Measurements from ENCODE around the gene SNX20.
A peak's percentile ranks its signal among the peaks of the same experiment; 100 is the strongest.

The SNX20 gene

GRCh38 chr16:50646345-50646744, 34.8 kb downstream of the SNX20 start:
- H3K27ac ChIP-seq: no peak overlapping the region
- TF ChIP-seq, protein P1, sequence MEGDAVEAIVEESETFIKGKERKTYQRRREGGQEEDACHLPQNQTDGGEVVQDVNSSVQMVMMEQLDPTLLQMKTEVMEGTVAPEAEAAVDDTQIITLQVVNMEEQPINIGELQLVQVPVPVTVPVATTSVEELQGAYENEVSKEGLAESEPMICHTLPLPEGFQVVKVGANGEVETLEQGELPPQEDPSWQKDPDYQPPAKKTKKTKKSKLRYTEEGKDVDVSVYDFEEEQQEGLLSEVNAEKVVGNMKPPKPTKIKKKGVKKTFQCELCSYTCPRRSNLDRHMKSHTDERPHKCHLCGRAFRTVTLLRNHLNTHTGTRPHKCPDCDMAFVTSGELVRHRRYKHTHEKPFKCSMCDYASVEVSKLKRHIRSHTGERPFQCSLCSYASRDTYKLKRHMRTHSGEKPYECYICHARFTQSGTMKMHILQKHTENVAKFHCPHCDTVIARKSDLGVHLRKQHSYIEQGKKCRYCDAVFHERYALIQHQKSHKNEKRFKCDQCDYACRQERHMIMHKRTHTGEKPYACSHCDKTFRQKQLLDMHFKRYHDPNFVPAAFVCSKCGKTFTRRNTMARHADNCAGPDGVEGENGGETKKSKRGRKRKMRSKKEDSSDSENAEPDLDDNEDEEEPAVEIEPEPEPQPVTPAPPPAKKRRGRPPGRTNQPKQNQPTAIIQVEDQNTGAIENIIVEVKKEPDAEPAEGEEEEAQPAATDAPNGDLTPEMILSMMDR (conservative IDR thresholded peaks at IDR 0.05): no peak

DNA sequence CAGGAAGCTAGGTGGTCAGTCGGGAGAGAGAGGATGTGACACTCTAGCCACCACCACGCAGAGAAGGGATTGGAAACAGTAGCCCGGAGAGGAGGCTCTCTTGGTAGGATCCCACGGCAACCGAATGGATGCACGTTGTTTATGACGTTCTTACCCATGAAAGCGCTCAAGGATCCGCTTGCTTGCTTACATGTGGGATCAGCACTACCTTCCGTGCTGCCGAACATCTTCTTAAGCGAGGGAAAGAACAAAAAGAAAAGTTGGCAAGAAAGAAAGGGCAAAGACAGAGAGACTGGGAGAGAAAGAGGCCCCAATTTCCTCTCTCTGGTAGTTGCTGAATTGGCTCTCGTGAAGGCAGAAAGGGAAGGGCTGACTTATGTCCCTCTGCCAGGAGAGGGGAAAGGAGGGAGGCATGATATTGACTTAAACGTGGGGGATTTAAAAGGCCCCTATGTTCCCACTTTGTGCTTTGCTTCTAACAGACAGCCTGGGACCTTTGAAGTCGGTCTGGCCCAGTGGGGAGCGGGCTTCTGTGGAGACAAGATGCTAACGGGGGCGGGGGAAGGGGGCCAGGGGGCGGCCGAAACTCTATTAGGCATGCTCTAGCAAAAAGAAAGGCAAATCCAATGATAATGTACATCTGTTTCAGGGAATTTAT, 35.4 kb downstream of the SNX20 start:
- TF ChIP-seq, protein P1 (conservative IDR thresholded peaks at IDR 0.05): no peak

GRCh38 chr16:50644729-50645128, 36.4 kb downstream of the SNX20 start:
- TF ChIP-seq, protein P1 (conservative IDR thresholded peaks at IDR 0.05): peak; percentile 63
- H3K27ac ChIP-seq: no peak overlapping the region

More for the DNA sequence above, 35.4 kb downstream of the SNX20 start:
- no peak overlapping the region for H3K27ac ChIP-seq

- H3K27ac ChIP-seq: no peak overlapping the region
- TF ChIP-seq, protein P1 (conservative IDR thresholded peaks at IDR 0.05): no peak
These were observed 36.9 kb downstream of the SNX20 start for GRCh38 chr16:50644245-50644644.

GRCh38 chr16:50643192-50643591, 37.9 kb downstream of the SNX20 start:
- TF ChIP-seq, protein P1 (conservative IDR thresholded peaks at IDR 0.05): no peak
- no peak overlapping the region for H3K27ac ChIP-seq

GRCh38 chr16:50642349-50642748, 38.8 kb downstream of the SNX20 start:
- TF ChIP-seq, protein P1 (conservative IDR thresholded peaks at IDR 0.05): no peak
- H3K27ac ChIP-seq: no peak overlapping the region

DNA sequence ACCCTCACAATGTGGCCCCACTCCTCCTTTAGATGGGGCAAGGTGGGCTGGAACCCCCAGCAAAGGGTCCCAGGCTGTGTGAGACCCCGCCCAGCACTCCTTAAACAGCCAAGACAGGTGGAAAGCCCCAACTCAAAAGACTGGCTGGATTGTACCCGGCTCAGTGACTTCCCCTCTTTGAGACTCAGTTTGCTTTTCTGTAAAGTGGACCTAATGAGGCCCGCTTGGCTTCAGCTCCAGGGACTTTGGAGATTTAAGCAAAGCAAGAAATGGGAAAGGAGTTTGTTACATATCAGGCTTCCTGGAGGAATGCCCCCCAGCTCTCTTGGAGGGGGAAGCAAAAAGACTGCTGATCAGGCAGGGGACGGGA, 39.3 kb downstream of the SNX20 start:
- no peak overlapping the region for H3K27ac ChIP-seq
- TF ChIP-seq, protein P1 (conservative IDR thresholded peaks at IDR 0.05): no peak
